Colonic mucosa (tissue), 4 donors: Measurements from ENCODE around the gene RPRD2. TPM values are rescaled to one million over a fixed set of nuclear protein-coding genes. Genes with fewer than 3 reads are reported as not detected.
"Not testable (repeated sequence)": the region's sequence is repeated elsewhere in the genome, so short reads cannot be mapped to it uniquely, and the experiment has no call there.

Source experiments
- DNase-seq: peaks from one replicate; pipeline ENCODE4 v3.0.0-alpha.2; 2020
- H3K27ac ChIP-seq: fragments of 200-600 bp; one replicate; pipeline ENCODE4 v1.8.0; 2021
- H3K27me3 ChIP-seq: fragments of 200-600 bp; one replicate; pipeline ENCODE4 v1.8.0; 2021
- H3K36me3 ChIP-seq: fragments of 200-600 bp; one replicate; pipeline ENCODE4 v1.8.0; 2021
- H3K4me1 ChIP-seq: fragments of 200-600 bp; one replicate; pipeline ENCODE4 v1.8.0; 2021; ENCODE audit warnings: mild to moderate bottlenecking
- H3K4me3 ChIP-seq: fragments of 200-600 bp; one replicate; pipeline ENCODE4 v1.8.0; 2021
- H3K9ac ChIP-seq, 2 donors: one replicate each; pipeline ENCODE4 v1.7.0; 2013; ENCODE audit warnings: control low read depth in 2 of 2, low read depth in 2 of 2, low read length in 2 of 2
- H3K9me3 ChIP-seq: fragments of 200-600 bp; one replicate; pipeline ENCODE4 v1.8.0; 2021
- intact Hi-C: fragments of 100-400 bp; cut with DNase I; formaldehyde crosslinking; loops from one replicate; pipeline ENCODE4 v1.14.1; 2022
- total RNA-seq, 2 donors: library from RNA; stranded (reverse); fragmentation: NEBNext Ultra II Directional in 1 of 2; extraction: Animal tissue kit (Norgen Biotek cat#: 25700) in 1 of 2; gene quantifications; one replicate each; pipeline ENCODE4 v1.2.1, GENCODE V29; 2021
- TF ChIP-seq, protein P1 (sequence below): fragments of 200-600 bp; IDR thresholded peaks from one replicate; pipeline ENCODE4 v1.8.0; 2022; ENCODE audit warnings: antibody characterized with exemption, mild to moderate bottlenecking
- donor health status: healthy.
- donor health status: DM: no; HTN: no; CAD: no.
- donor health status: DM: no; HTN: no; CAD: no.

RPRD2 gene
- total RNA-seq, 2 donors from 2014 or later, result 27.0 to 28.9 TPM

GRCh38 chr1:150392627-150393026 is 28.7 kb downstream of the RPRD2 start:
- no peak for DNase-seq
- intact Hi-C loops, result no loop called here
- Histone ChIP-seq H3K4me1 (no peaks in the 10 kb centered on the region), H3K9me3 (no peaks in the 10 kb centered on the region), H3K9ac (no peak overlapping the region), H3K27me3 (no peaks in the 10 kb centered on the region), H3K36me3 (no peaks in the 10 kb centered on the region), H3K4me3 (no peak overlapping the region), H3K27ac (no peak overlapping the region)
- TF ChIP-seq, protein P1, sequence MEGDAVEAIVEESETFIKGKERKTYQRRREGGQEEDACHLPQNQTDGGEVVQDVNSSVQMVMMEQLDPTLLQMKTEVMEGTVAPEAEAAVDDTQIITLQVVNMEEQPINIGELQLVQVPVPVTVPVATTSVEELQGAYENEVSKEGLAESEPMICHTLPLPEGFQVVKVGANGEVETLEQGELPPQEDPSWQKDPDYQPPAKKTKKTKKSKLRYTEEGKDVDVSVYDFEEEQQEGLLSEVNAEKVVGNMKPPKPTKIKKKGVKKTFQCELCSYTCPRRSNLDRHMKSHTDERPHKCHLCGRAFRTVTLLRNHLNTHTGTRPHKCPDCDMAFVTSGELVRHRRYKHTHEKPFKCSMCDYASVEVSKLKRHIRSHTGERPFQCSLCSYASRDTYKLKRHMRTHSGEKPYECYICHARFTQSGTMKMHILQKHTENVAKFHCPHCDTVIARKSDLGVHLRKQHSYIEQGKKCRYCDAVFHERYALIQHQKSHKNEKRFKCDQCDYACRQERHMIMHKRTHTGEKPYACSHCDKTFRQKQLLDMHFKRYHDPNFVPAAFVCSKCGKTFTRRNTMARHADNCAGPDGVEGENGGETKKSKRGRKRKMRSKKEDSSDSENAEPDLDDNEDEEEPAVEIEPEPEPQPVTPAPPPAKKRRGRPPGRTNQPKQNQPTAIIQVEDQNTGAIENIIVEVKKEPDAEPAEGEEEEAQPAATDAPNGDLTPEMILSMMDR, result no peak

GRCh38 chr1:150395115-150395514 is 31.2 kb downstream of the RPRD2 start:
- H3K4me1 ChIP-seq, intact Hi-C loops, H3K9ac ChIP-seq, DNase-seq, H3K9me3 ChIP-seq, H3K27ac ChIP-seq, H3K36me3 ChIP-seq, H3K4me3 ChIP-seq, H3K27me3 ChIP-seq: not testable (repeated sequence)

DNA sequence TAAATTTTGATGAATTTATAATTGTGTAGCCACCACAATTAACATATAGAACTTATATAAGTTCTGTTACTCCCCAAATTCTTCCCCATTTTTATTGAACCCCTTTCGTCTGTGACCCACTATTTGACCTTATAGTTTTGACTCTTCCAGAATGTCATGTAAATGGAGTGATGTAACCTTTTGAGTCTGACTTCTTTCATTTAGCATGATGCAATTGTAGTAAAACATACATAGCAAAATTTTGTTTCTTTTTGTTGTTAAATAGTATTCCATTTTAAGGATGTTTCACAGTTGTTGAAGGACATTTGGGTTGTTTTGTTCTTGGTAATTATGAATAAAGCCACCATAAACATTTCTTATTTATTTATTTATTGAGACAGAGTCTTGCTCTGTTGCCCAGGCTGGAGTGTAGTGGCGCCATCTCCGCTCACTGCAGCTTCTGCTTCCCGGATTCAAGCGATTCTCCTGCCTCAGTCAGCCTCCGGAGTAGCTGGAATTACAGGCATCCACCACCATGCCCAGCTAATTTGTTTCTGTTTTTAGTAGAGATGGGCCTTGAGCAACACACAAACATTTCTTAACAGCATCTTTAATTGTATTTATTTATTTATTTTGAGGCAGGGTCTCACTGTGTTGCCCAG is 33.6 kb downstream of the RPRD2 start:
- H3K9me3 ChIP-seq, result no peaks in the 10 kb centered on the region
- TF ChIP-seq, protein P1, result no peak
- H3K27me3 ChIP-seq, result no peaks in the 10 kb centered on the region
- intact Hi-C loops, result no loop called here
- no peaks in the 10 kb centered on the region for H3K36me3 ChIP-seq
- no peaks in the 10 kb centered on the region for H3K4me1 ChIP-seq
- DNase-seq, result no peak
- H3K9ac ChIP-seq, result no peak overlapping the region
- H3K27ac ChIP-seq, result no peak overlapping the region
- no peak overlapping the region for H3K4me3 ChIP-seq

GRCh38 chr1:150404465-150404864 is 40.5 kb downstream of the RPRD2 start:
- no peak for DNase-seq
- Histone ChIP-seq H3K9me3 (no peaks in the 10 kb centered on the region), H3K4me3 (no peak overlapping the region), H3K4me1 (no peaks in the 10 kb centered on the region), H3K27me3 (no peaks in the 10 kb centered on the region), H3K9ac (no peak overlapping the region), H3K36me3 (no peaks in the 10 kb centered on the region), H3K27ac (no peak overlapping the region)
- TF ChIP-seq, protein P1, result no peak
- intact Hi-C loops, result no loop called here

GRCh38 chr1:150405660-150406059 is 41.7 kb downstream of the RPRD2 start:
- H3K9ac ChIP-seq, result no peak overlapping the region
- no peaks in the 10 kb centered on the region for H3K9me3 ChIP-seq
- no peak overlapping the region for H3K4me3 ChIP-seq
- intact Hi-C loops, result no loop called here
- TF ChIP-seq, protein P1, result no peak
- DNase-seq, result no peak
- no peaks in the 10 kb centered on the region for H3K4me1 ChIP-seq
- no peaks in the 10 kb centered on the region for H3K36me3 ChIP-seq
- no peaks in the 10 kb centered on the region for H3K27me3 ChIP-seq
- no peak overlapping the region for H3K27ac ChIP-seq

- TF ChIP-seq, protein P1, result no peak
- no peaks in the 10 kb centered on the region for H3K27me3 ChIP-seq
- no peaks in the 10 kb centered on the region for H3K9me3 ChIP-seq
- no peaks in the 10 kb centered on the region for H3K4me1 ChIP-seq
- no peak overlapping the region for H3K4me3 ChIP-seq
- no peak overlapping the region for H3K27ac ChIP-seq
- no peak overlapping the region for H3K9ac ChIP-seq
- no peak for DNase-seq
- no peaks in the 10 kb centered on the region for H3K36me3 ChIP-seq
- intact Hi-C loops, result no loop called here
Observed at GRCh38 chr1:150406483-150406882, 42.5 kb downstream of the RPRD2 start.
